Measurements from ENCODE around the gene MMP10.
"Not testable (repeated sequence)": the region's sequence is repeated elsewhere in the genome, so short reads cannot be mapped to it uniquely, and the experiment has no call there.

MMP10 gene

GRCh38 chr11:102783016-102783415, 2.6 kb upstream of the MMP10 start:
- no peak for DNase-seq (ENCODE audit: low read depth in 2 of 2)

GRCh38 chr11:102781676-102782075, 1.2 kb upstream of the MMP10 start:
- no peak for DNase-seq (ENCODE audit: low read depth in 2 of 2)

DNA sequence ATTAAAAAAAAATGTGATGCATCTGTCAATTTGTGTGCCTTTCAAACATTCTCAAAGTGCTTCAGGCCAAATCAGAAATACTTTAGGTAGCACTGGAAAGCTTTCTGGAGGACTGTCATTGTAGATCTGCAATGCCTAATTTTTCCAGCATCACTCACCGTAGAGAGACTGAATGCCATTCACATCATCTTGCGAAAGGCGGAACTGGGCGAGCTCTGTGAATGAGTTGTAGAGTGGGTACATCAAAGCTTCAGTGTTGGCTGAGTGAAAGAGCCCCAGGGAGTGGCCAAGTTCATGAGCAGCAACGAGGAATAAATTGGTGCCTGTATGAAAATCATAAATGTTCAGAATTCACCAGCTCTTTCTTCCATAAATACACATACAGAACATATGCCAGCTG, 4.0 kb downstream of the MMP10 start:
- DNase-seq (ENCODE audit: low read depth in 2 of 2) = no peak

GRCh38 chr11:102773386-102773785, 7.0 kb downstream of the MMP10 start:
- DNase-seq (ENCODE audit: low read depth in 2 of 2) = no peak

DNA sequence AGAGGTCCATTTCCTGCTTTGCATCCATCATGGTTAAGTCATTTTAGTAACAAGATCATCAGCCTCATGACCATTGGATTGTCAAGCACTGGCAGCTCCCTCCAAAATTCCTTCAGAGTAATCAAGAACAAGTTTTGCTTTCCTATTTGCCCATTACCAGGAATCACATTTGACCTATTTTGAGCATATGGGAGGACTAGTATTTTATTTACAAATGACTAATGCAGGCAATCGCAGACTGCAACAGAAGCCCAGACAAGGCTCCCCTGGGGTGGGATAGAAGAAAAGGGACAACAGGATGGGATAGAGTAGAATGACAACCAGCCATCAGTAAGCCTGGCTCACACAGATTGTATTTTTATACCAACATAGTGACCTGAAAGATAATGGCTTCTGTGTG, 9.1 kb downstream of the MMP10 start:
- DNase-seq (ENCODE audit: low read depth in 2 of 2) = no peak

GRCh38 chr11:102770191-102770590, 10.2 kb downstream of the MMP10 start:
- no peak for DNase-seq (ENCODE audit: low read depth in 2 of 2)

DNA sequence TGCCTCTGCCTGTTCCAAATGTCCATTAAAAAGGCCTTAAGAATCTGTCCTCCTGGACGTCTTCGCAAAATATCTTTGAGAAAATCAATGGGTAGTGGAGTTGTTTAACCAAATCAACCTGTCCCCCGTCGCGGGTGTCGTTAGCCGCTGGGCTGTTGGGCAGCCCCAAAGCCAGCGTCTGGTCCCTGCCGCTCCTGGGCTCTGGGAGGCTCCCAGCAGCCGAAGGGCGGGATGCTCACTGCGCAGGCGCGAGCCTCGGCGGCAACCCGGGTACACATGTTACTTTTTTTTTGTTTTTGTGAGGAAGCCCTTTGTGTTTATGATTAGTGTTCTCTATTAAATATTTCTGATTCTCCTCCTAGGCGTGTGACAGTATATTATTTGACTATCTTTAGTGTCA, 12.6 kb downstream of the MMP10 start:
- no peak for DNase-seq (ENCODE audit: low read depth in 2 of 2)

DNA sequence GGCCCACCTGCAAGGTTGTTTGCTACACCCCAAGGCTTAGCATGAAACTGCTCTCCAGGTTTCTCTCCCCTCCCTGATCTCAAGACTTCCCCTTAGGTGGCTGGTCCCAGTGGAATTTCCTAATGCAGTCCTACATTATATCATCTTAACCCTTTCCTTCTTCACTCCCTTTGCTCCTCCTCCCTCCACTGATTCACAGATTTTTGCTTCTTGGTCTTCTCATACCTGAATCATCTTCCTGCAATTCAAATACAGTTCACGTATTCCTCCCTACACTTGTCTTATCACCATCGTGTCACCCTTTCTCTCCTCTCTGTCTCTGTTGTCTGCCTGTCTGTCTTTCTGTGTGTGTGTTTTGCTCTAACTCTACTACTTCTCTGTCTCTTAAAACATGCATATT, 17.0 kb downstream of the MMP10 start:
- no peak for DNase-seq (ENCODE audit: low read depth in 2 of 2)

DNA sequence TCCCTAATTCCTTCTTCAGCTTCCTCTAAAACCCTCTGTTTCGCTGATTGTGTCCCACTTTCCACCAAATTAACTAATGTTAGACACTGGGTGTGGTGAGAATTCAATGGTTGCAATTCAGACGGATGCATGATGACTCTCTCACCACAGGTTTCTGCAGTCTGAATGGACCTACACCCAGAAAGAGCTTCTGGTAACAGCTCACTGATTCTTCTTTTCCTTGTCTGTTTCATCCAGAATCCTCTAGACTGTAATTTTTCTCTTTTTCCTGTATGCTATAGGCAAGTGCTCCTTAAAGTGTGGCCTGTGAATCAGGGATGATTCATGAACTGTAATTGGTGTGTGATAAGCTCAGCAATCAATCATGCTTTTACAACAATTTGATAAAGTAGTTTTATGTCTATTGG, 18.1 kb downstream of the MMP10 start:
- no peak for DNase-seq (ENCODE audit: low read depth in 2 of 2)

- DNase-seq (ENCODE audit: low read depth in 2 of 2) = no peak
Observed at GRCh38 chr11:102761646-102762238, 18.7 kb downstream of the MMP10 start.

DNA sequence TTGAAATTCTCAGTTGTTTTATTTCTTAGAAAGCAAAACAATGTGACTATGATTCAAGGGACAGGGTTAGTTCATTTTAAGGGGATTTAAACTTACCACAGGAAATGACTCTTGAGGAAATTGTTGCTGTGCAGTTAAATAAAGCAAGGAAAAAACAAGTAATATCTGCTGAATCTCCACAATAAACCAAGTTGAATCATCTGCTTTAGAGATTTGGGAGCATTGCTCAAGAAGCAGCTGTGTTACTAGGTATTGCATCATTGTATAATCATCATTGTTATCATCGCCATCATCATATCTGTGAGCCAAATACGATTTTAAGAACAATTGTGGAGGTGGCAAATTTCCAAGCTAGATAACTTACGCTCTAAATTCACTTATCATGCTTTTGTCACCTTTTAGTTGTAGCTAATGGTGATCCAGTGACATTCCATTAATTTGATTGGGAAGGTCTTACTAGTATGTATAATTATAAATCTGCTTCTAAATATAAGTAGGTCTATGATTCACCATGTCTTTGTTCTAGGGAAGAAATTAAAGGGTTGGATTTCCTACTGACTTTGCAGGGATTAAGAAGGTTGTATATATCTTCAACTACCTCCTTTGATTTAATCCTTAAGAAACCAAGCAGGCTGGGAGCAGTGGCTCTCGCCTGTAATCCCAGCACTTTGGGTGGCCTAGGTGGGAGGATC, 19.9 kb downstream of the MMP10 start:
- DNase-seq (ENCODE audit: low read depth in 2 of 2) = no peak

- no peak for DNase-seq (ENCODE audit: low read depth in 2 of 2)
Observed at GRCh38 chr11:102757823-102758549, 22.4 kb downstream of the MMP10 start.

- DNase-seq (ENCODE audit: low read depth in 2 of 2) = no peak
Observed at GRCh38 chr11:102753267-102753666, 27.2 kb downstream of the MMP10 start.

- no peak for DNase-seq (ENCODE audit: low read depth in 2 of 2)
Observed at GRCh38 chr11:102751673-102752072, 28.8 kb downstream of the MMP10 start.

GRCh38 chr11:102749101-102749722, 31.2 kb downstream of the MMP10 start:
- DNase-seq (ENCODE audit: low read depth in 2 of 2) = no peak

DNA sequence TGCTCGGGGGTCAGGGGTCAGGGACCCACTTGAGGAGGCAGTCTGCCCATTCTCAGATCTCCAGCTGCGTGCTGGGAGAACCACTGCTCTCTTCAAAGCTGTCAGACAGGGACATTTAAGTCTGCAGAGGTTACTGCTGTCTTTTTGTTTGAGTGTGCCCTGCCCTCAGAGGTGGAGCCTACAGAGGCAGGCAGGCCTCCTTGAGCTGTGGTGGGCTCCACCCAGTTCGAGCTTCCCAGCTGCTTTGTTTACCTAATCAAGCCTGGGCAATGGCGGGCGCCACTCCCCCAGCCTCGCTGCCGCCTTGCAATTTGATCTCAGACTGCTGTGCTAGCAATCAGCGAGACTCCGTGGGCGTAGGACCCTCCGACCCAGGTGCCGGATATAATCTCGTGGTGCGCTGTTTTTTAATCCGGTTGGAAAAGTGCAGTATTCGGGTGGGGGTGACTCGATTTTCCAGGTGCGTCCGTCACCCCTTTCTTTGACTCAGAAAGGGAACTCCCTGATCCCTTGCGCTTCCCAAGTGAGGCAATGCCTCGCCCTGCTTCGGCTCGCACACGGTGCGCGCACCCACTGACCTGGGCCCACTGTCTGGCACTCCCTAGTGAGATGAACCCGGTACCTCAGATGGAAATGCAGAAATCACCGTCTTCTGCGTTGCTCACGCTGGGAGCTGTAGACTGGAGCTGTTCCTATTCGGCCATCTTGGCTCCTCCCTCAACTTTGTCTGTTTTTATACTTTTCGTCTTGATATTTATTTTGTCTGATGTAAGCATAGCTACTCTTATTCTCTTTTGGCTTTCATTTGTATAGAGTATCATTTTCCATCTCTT, 33.5 kb downstream of the MMP10 start:
- not testable (repeated sequence) for DNase-seq (ENCODE audit: low read depth in 2 of 2)

DNA sequence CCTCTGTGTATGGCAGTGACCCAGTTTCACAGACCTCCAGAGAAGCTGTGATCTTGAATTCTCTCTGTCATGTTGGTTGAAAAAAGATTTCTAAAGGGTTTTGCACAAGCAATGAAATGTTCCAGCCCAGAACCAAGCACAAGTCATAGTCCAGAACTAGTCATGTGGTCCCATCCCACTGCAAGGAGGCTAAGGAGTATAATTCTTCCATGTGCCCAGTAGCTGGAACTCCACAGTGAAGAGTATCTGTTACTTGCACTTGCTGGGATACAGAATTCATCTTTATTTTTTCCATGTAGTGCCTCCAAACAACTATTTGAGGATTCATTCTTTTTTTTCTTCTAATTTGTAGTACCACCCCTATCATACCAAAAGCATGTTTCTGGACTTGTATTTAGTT, 45.8 kb downstream of the MMP10 start:
- no peak for DNase-seq (ENCODE audit: low read depth in 2 of 2)

- DNase-seq (ENCODE audit: low read depth in 2 of 2) = no peak
Observed at GRCh38 chr11:102733232-102733875, 47.1 kb downstream of the MMP10 start.

GRCh38 chr11:102730944-102731343, 49.5 kb downstream of the MMP10 start:
- not testable (repeated sequence) for DNase-seq (ENCODE audit: low read depth in 2 of 2)

GRCh38 chr11:102729849-102730815, 50.3 kb downstream of the MMP10 start:
- no peak for DNase-seq (ENCODE audit: low read depth in 2 of 2)

Measured in stimulated activated CD8-positive, alpha-beta memory T cell treated with anti-CD3 and anti-CD28 coated beads, Interleukin-7, amount 100 ng/mL, for 1 hour (primary cell).